RWPE2 (cell line): ENCODE measurements around the gene CCRL2.
"Not testable (repeated sequence)": the region's sequence is repeated elsewhere in the genome, so short reads cannot be mapped to it uniquely, and the experiment has no call there.

Source experiments
- ATAC-seq: fragments of 200-7000 bp; cut with Tn5 transposase; 3 replicates; pipeline ENCODE4 v1.9.1; 2021; ENCODE audit warnings: low read depth
- DNase-seq: peaks from one replicate; pipeline ENCODE4 v3.0.0-alpha.2; 2020; ENCODE audit warnings: low spot score
- H3K27ac ChIP-seq: fragments of 450-650 bp; 2 replicates; pipeline ENCODE4 v1.5.1; 2017; ENCODE audit warnings: mild to moderate bottlenecking; ENCODE audit not compliant: poor library complexity, severe bottlenecking
- H3K27me3 ChIP-seq: fragments of 250-450 bp; sonication (Bioruptor Pico); 2 replicates; pipeline ENCODE4 v1.5.1; 2021; ENCODE audit warnings: mild to moderate bottlenecking, moderate library complexity; ENCODE audit not compliant: insufficient read depth, poor library complexity, severe bottlenecking
- H3K36me3 ChIP-seq: fragments of 250-450 bp; sonication (Bioruptor Pico); 2 replicates; pipeline ENCODE4 v1.5.1; 2020; ENCODE audit warnings: low read depth, mild to moderate bottlenecking, moderate library complexity
- H3K4me1 ChIP-seq: fragments of 250-450 bp; sonication (Bioruptor Pico); 2 replicates; pipeline ENCODE4 v1.5.1; 2021; ENCODE audit warnings: mild to moderate bottlenecking, moderate library complexity; ENCODE audit not compliant: insufficient read depth, poor library complexity, severe bottlenecking
- H3K4me3 ChIP-seq: fragments of 250-450 bp; sonication (Bioruptor Pico); 2 replicates; pipeline ENCODE4 v1.5.1; 2021; ENCODE audit warnings: mild to moderate bottlenecking, moderate library complexity; ENCODE audit not compliant: severe bottlenecking
- H3K9me3 ChIP-seq: fragments of 250-450 bp; sonication (Bioruptor Pico); 2 replicates; pipeline ENCODE4 v1.5.1; 2021; ENCODE audit warnings: mild to moderate bottlenecking, moderate library complexity; ENCODE audit not compliant: severe bottlenecking
- CTCF ChIP-seq: fragments of 450-650 bp; IDR thresholded peaks from one replicate; pipeline ENCODE4 v1.5.1; 2017; ENCODE audit warnings: mild to moderate bottlenecking, moderate library complexity; ENCODE audit not compliant: poor library complexity, severe bottlenecking

CCRL2 gene

GRCh38 chr3:46427916-46428833 is 21.1 kb downstream of the CCRL2 start:
- Histone ChIP-seq H3K4me1 (peaks cover 18% of the 10 kb centered on the region), H3K27ac (no peak overlapping the region), H3K27me3 (no peaks in the 10 kb centered on the region), H3K36me3 (no peaks in the 10 kb centered on the region), H3K4me3 (no peak overlapping the region), H3K9me3 (no peaks in the 10 kb centered on the region)
- DNase-seq = no peak
- no peak for TF ChIP-seq CTCF
- ATAC-seq = no peak

- DNase-seq (no peak), ATAC-seq (no peak)
- no peaks in the 10 kb centered on the region for H3K9me3 ChIP-seq
- peak overlapping the region; percentile 32 for H3K27ac ChIP-seq
- H3K36me3 ChIP-seq = no peaks in the 10 kb centered on the region
- H3K4me3 ChIP-seq = no peak overlapping the region
- no peak for TF ChIP-seq CTCF
- peaks cover 10% of the 10 kb centered on the region for H3K4me1 ChIP-seq
- H3K27me3 ChIP-seq = no peaks in the 10 kb centered on the region
Observed at GRCh38 chr3:46429250-46429649, 22.2 kb downstream of the CCRL2 start.

GRCh38 chr3:46429671-46430070 is 22.6 kb downstream of the CCRL2 start:
- ATAC-seq = peak; percentile 89; the same call in 2 of the 3 replicates
- H3K27me3 ChIP-seq = no peaks in the 10 kb centered on the region
- no peak for DNase-seq

DNA sequence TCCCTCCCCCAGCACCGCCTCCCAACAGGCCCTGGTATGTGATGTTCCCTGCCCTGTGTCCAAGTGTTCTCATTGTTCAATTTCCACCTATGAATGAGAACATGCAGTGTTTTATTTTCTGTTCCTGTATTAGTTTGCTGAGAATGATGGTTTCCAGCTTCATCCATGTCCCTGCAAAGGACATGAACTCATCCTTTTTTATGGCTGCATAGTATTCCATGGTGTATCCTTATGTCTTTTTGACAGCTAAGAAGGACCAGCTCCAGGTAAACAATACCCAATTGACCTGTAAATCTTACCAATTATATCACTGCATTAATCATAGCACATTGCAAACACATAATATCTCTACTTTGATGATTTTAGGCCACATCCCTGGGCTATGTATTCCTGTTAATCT is 23.8 kb downstream of the CCRL2 start:
- H3K9me3 ChIP-seq, ATAC-seq, H3K4me1 ChIP-seq, H3K27ac ChIP-seq, H3K27me3 ChIP-seq, DNase-seq, H3K4me3 ChIP-seq, H3K36me3 ChIP-seq: not testable (repeated sequence)

More at GRCh38 chr3:46429671-46430070, 22.6 kb downstream of the CCRL2 start:
- Histone ChIP-seq H3K36me3 (no peaks in the 10 kb centered on the region), H3K4me1 (peaks cover 10% of the 10 kb centered on the region), H3K27ac (peak overlapping the region; percentile 32), H3K9me3 (no peaks in the 10 kb centered on the region), H3K4me3 (no peak overlapping the region)
- no peak for TF ChIP-seq CTCF

GRCh38 chr3:46431905-46432304 is 24.8 kb downstream of the CCRL2 start:
- H3K4me1 ChIP-seq, H3K36me3 ChIP-seq, H3K27ac ChIP-seq, ATAC-seq, H3K4me3 ChIP-seq, DNase-seq, H3K27me3 ChIP-seq, H3K9me3 ChIP-seq: not testable (repeated sequence)

DNA sequence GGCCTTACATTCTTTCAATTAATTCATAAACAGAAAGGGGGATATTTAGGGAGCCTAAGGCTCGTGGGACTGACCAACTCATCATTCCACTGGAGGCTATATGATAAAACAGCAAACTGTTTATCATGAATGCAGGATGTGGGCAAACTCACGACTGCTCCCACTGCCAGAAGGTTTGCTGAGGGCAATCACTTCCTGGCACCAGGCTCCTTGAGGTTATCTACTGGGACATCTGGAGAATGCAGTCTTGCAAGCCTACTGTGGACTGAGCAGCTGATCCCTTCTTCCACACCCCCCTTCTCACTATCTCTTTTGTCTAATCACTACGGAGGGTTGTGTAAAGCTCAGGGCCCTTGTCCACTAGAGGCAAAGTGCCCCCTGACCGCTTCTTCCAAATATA is 26.1 kb downstream of the CCRL2 start:
- H3K36me3 ChIP-seq, ATAC-seq: not testable (repeated sequence)

More for the DNA sequence above, 26.1 kb downstream of the CCRL2 start:
- not testable (repeated sequence) for H3K4me3 ChIP-seq, H3K9me3 ChIP-seq, H3K27me3 ChIP-seq, H3K4me1 ChIP-seq, H3K27ac ChIP-seq, DNase-seq
